Stimulated activated CD4-positive, alpha-beta T cell treated with anti-CD3 and anti-CD28 coated beads, Interleukin-15, amount 100 ng/mL, for 24 hours (primary cell): ENCODE results near the gene GNAS.
"Not testable (repeated sequence)": the region's sequence is repeated elsewhere in the genome, so short reads cannot be mapped to it uniquely, and the experiment has no call there.

Experiments used
- DNase-seq: peaks from one replicate; pipeline ENCODE4 v3.0.0-alpha.2; 2020

The GNAS gene

GRCh38 chr20:58852543-58853271 lies at the start of gene GNAS:
Gene GNAS, plus strand, starts transcription at chr20:58852716.
- peak; percentile 74 for DNase-seq

- no peak for DNase-seq
Observed at GRCh38 chr20:58803533-58803932, 49.0 kb upstream of the GNAS start.

- no peak for DNase-seq
Observed at GRCh38 chr20:58807801-58808200, 44.7 kb upstream of the GNAS start.

- no peak for DNase-seq
Observed at GRCh38 chr20:58808271-58809046, 44.1 kb upstream of the GNAS start.

- DNase-seq = no peak
Observed at GRCh38 chr20:58810116-58810878, 42.2 kb upstream of the GNAS start.

- no peak for DNase-seq
Observed at GRCh38 chr20:58810879-58811250, 41.7 kb upstream of the GNAS start.

GRCh38 chr20:58811334-58811733 lies 41.2 kb upstream of the GNAS start:
- no peak for DNase-seq

GRCh38 chr20:58813369-58813768 lies 39.1 kb upstream of the GNAS start:
- no peak for DNase-seq

GRCh38 chr20:58815448-58815847 lies 37.1 kb upstream of the GNAS start:
- DNase-seq = no peak

- no peak for DNase-seq
Observed at GRCh38 chr20:58816051-58816450, 36.5 kb upstream of the GNAS start.

- DNase-seq = no peak
Observed at GRCh38 chr20:58816957-58817651, 35.4 kb upstream of the GNAS start.

GRCh38 chr20:58817748-58818147 lies 34.8 kb upstream of the GNAS start:
- no peak for DNase-seq

GRCh38 chr20:58818586-58819285 lies 33.8 kb upstream of the GNAS start:
- peak; percentile 81 for DNase-seq

GRCh38 chr20:58819921-58820320 lies 32.6 kb upstream of the GNAS start:
- no peak for DNase-seq

GRCh38 chr20:58820515-58820914 lies 32.0 kb upstream of the GNAS start:
- DNase-seq = not testable (repeated sequence)

- no peak for DNase-seq
Observed at GRCh38 chr20:58822149-58822548, 30.4 kb upstream of the GNAS start.

GRCh38 chr20:58822748-58823730 lies 29.5 kb upstream of the GNAS start:
- no peak for DNase-seq

- DNase-seq = no peak
Observed at GRCh38 chr20:58824843-58825242, 27.7 kb upstream of the GNAS start.

- DNase-seq = no peak
Observed at GRCh38 chr20:58825450-58825849, 27.1 kb upstream of the GNAS start.

- DNase-seq = no peak
Observed at GRCh38 chr20:58826271-58826670, 26.2 kb upstream of the GNAS start.

- no peak for DNase-seq
Observed at GRCh38 chr20:58828136-58828535, 24.4 kb upstream of the GNAS start.
